Hepatocyte (in vitro differentiated cells): ENCODE data around the gene KNDC1. TPM values are rescaled to one million over a fixed set of nuclear protein-coding genes. Genes with fewer than 3 reads are reported as not detected.

Experiments used
- DNase-seq: peaks from one replicate; pipeline ENCODE4 v3.0.0-alpha.2; 2016; ENCODE audit warnings: low spot score
- H2AFZ ChIP-seq: fragments of 200-600 bp; sonication (generic); 2 replicates; pipeline ENCODE4 v1.6.0; 2016; ENCODE audit warnings: antibody characterized with exemption, mild to moderate bottlenecking
- H3K27ac ChIP-seq: fragments of 200-600 bp; sonication (generic); 2 replicates; pipeline ENCODE4 v1.5.1; 2016; ENCODE audit warnings: mild to moderate bottlenecking
- H3K27me3 ChIP-seq: fragments of 200-600 bp; sonication (generic); 2 replicates; pipeline ENCODE4 v1.6.1; 2016
- H3K36me3 ChIP-seq: fragments of 200-600 bp; sonication (generic); replicated peaks from 2 replicates; pipeline ENCODE4 v1.5.1; 2016; ENCODE audit warnings: low read depth; ENCODE audit not compliant: insufficient read depth
- H3K4me1 ChIP-seq: fragments of 200-600 bp; sonication (generic); 2 replicates; pipeline ENCODE4 v1.5.1; 2016; ENCODE audit warnings: mild to moderate bottlenecking, moderate library complexity; ENCODE audit not compliant: insufficient read depth
- H3K4me2 ChIP-seq: fragments of 200-600 bp; sonication (generic); 2 replicates; pipeline ENCODE4 v1.6.0; 2016
- H3K4me3 ChIP-seq: fragments of 200-600 bp; sonication (generic); 2 replicates; pipeline ENCODE4 v1.5.1; 2016; ENCODE audit warnings: mild to moderate bottlenecking
- H3K79me2 ChIP-seq: fragments of 200-600 bp; sonication (generic); 2 replicates; pipeline ENCODE4 v1.6.0; 2017; ENCODE audit warnings: mild to moderate bottlenecking
- H3K9me2 ChIP-seq: fragments of 200-600 bp; sonication (generic); replicated peaks from 2 replicates; pipeline ENCODE4 v1.6.0; 2017; ENCODE audit warnings: mild to moderate bottlenecking; ENCODE audit not compliant: insufficient read depth
- H3K9me3 ChIP-seq: fragments of 200-600 bp; sonication (generic); 2 replicates; pipeline ENCODE4 v1.5.1; 2016; ENCODE audit warnings: low read depth, mild to moderate bottlenecking
- H4K20me1 ChIP-seq: fragments of 200-600 bp; sonication (generic); 2 replicates; pipeline ENCODE4 v1.6.0; 2016; ENCODE audit warnings: mild to moderate bottlenecking; ENCODE audit not compliant: insufficient read depth, poor library complexity, severe bottlenecking
- EZH2 ChIP-seq: fragments of 200-600 bp; sonication (generic); IDR thresholded peaks from 2 replicates; pipeline ENCODE4 v1.6.1; 2016; ENCODE audit warnings: antibody characterized with exemption, mild to moderate bottlenecking, borderline replicate concordance
- EZH2phosphoT487 ChIP-seq: fragments of 200-600 bp; sonication (generic); IDR thresholded peaks from one replicate; pipeline ENCODE4 v1.6.1; 2018; ENCODE audit warnings: antibody characterized with exemption, mild to moderate bottlenecking, low read depth, moderate library complexity; ENCODE audit not compliant: unreplicated experiment, severe bottlenecking
- WGBS: methylation state at CpG from one replicate; pipeline ENCODE4 v1.1.6; 2016; ENCODE audit warnings: low lambda C conversion rate; ENCODE audit errors: missing lambda C conversion rate; 5-methylcytosine and 5-hydroxymethylcytosine counted together
- polyA plus RNA-seq: library from polyadenylated mRNA; unstranded; fragments of >200 nt; fragmentation: Nextera tagmentation; extraction: Ambion mirVana; gene quantifications from 2 replicates; pipeline ENCODE4 v1.2.1, GENCODE V29; 2016
- total RNA-seq: library from RNA; depleted of rRNA; stranded (reverse); fragments of >200 nt; gene quantifications from 2 replicates; pipeline ENCODE4 v1.2.3, GENCODE V29; 2014
- TF ChIP-seq, protein P1 (sequence below): fragments of 200-600 bp; sonication (generic); IDR thresholded peaks from 2 replicates; pipeline ENCODE4 v1.5.1; 2016; ENCODE audit warnings: antibody characterized with exemption, mild to moderate bottlenecking; ENCODE audit not compliant: poor library complexity

The KNDC1 gene
- total and polyA plus RNA-seq, 2 experiments from 2014 or later: 3.8 to 4.3 TPM

DNA sequence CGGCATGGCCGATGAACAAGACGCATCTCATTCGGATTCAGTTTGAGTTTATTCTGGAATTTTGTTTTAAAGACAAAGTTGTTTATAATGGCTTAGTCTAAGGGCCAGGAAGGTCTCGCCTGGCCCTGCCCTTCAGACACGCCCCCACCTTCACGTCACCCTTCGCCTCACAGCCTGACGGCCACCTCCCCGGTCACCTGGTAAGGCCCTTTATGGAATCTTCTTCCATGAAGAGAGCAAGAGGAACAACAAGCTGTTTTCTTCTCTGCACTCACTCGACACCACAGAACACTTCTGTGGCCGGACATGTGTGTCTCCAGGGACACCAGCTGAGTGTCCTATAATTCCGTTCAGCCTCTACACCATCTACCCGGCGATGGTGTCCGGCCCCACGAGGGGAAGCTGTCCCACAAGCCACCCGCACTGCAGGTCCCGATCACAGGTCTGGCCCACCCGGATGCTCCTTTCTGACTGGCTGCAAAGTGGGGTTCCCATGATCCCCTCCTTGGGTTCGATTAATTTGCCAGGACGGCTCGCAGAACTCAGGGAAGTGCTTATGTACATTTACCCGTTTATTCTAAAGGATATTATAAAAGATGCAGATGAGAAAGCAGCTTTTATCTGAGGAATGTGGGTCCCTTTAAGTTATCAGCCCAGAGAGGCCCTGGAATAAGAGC is 17.4 kb upstream of the KNDC1 start:
- 88% methylated on average over 24 of the region's 24 CpGs for WGBS
- TF ChIP-seq EZH2phosphoT487: no peak
- TF ChIP-seq EZH2: no peak
- TF ChIP-seq, protein P1, sequence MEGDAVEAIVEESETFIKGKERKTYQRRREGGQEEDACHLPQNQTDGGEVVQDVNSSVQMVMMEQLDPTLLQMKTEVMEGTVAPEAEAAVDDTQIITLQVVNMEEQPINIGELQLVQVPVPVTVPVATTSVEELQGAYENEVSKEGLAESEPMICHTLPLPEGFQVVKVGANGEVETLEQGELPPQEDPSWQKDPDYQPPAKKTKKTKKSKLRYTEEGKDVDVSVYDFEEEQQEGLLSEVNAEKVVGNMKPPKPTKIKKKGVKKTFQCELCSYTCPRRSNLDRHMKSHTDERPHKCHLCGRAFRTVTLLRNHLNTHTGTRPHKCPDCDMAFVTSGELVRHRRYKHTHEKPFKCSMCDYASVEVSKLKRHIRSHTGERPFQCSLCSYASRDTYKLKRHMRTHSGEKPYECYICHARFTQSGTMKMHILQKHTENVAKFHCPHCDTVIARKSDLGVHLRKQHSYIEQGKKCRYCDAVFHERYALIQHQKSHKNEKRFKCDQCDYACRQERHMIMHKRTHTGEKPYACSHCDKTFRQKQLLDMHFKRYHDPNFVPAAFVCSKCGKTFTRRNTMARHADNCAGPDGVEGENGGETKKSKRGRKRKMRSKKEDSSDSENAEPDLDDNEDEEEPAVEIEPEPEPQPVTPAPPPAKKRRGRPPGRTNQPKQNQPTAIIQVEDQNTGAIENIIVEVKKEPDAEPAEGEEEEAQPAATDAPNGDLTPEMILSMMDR: no peak
- H3K4me3 ChIP-seq: no peak overlapping the region
- DNase-seq: no peak
- no peaks in the 10 kb centered on the region for H3K27me3 ChIP-seq
- H3K36me3 ChIP-seq: no peaks in the 10 kb centered on the region
- no peak overlapping the region for H3K4me2 ChIP-seq
- H4K20me1 ChIP-seq: no peaks in the 10 kb centered on the region
- no peak overlapping the region for H2AFZ ChIP-seq
- H3K27ac ChIP-seq: no peak overlapping the region
- H3K4me1 ChIP-seq: peaks cover 5% of the 10 kb centered on the region
- H3K79me2 ChIP-seq: no peaks in the 10 kb centered on the region
- H3K9me2 ChIP-seq: no peaks in the 10 kb centered on the region
- H3K9me3 ChIP-seq: no peaks in the 10 kb centered on the region

DNA sequence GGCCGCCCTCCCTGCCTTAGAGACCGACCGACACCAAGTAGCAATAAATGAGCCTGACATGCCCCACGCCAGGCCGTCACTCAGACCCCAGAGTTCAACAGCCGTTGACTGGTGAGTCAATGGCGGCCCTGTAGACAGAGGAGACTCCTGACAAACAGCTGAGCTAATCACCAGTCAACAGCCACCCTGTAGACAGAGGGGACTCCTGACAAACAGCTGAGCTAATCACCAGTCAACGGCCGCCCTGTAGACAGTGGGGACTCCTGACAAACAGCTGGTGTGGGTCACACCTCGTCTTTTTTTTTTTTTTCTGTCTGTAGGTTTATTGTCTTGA is 16.9 kb upstream of the KNDC1 start:
- Histone ChIP-seq H4K20me1 (no peaks in the 10 kb centered on the region), H3K9me2 (no peaks in the 10 kb centered on the region), H3K27me3 (no peaks in the 10 kb centered on the region), H3K4me3 (no peak overlapping the region), H3K27ac (peak overlapping the region; percentile 67), H3K4me1 (peaks cover 5% of the 10 kb centered on the region), H3K9me3 (no peaks in the 10 kb centered on the region), H2AFZ (no peak overlapping the region), H3K79me2 (no peaks in the 10 kb centered on the region), H3K36me3 (no peaks in the 10 kb centered on the region), H3K4me2 (no peak overlapping the region)
- peak; percentile 60 for DNase-seq
- WGBS: 42% methylated on average over 10 of the region's 10 CpGs
- TF ChIP-seq EZH2 (no peak), EZH2phosphoT487 (no peak)
- TF ChIP-seq, protein P1: no peak

DNA sequence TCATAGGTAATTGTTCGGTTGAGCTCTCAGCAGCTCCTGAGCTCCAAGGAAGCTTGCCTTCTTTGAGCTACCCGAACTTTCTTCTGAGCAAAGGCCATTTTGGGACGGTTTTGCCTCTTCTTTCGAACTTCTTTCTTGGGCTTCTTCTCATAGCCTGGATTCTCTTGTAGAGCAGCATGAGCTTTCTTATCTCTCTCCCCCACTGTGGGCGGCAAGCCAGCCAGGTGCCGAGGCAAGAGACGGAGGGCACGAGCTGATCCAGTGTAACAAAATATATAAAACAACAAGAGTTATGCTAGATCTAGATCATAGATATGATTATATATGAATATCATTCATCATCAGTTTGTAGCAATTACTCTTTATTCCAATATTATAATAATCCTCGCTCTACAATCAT is 16.5 kb upstream of the KNDC1 start:
- no peaks in the 10 kb centered on the region for H3K27me3 ChIP-seq
- WGBS: 62% methylated on average over 9 of the region's 9 CpGs
- no peaks in the 10 kb centered on the region for H3K79me2 ChIP-seq
- DNase-seq: peak; percentile 10
- H3K9me2 ChIP-seq: no peaks in the 10 kb centered on the region
- H2AFZ ChIP-seq: no peak overlapping the region
- H3K4me2 ChIP-seq: no peak overlapping the region
- H3K4me3 ChIP-seq: no peak overlapping the region
- H4K20me1 ChIP-seq: no peaks in the 10 kb centered on the region
- peak overlapping the region; percentile 67 for H3K27ac ChIP-seq
- H3K36me3 ChIP-seq: no peaks in the 10 kb centered on the region
- H3K4me1 ChIP-seq: peaks cover 5% of the 10 kb centered on the region
- no peaks in the 10 kb centered on the region for H3K9me3 ChIP-seq
- TF ChIP-seq EZH2 (no peak), EZH2phosphoT487 (no peak)
- TF ChIP-seq, protein P1: no peak

DNA sequence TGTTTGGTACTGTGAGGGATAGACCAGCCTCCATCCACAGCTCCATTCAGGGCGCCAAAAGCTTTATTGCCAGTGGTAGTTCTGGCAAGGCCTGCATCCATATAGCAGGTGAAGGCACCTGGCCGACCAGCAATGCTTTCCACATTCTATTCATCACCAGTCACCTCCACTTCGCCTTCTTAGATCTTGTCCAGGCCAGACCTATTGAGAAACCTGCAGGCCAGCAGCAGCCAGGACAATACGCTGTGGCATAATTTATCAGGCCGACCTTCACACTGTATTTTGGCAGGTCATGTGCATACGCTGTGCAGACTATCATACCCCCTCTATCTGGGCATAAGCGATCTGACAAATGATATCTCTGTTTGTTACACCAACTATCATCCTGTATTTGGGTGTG is 15.2 kb upstream of the KNDC1 start:
- Histone ChIP-seq H3K36me3 (no peaks in the 10 kb centered on the region), H3K4me3 (no peak overlapping the region), H3K9me2 (no peaks in the 10 kb centered on the region), H3K79me2 (no peaks in the 10 kb centered on the region), H4K20me1 (no peaks in the 10 kb centered on the region), H3K4me2 (no peak overlapping the region), H3K9me3 (no peaks in the 10 kb centered on the region), H3K27me3 (no peaks in the 10 kb centered on the region), H3K27ac (no peak overlapping the region), H2AFZ (no peak overlapping the region), H3K4me1 (peaks cover 5% of the 10 kb centered on the region)
- WGBS: 92% methylated on average over 7 of the region's 7 CpGs
- TF ChIP-seq EZH2phosphoT487: no peak
- TF ChIP-seq EZH2: no peak
- TF ChIP-seq, protein P1: no peak
- no peak for DNase-seq
